Neural cell (in vitro differentiated cells): Measurements from ENCODE around the gene CDH4.

Experiments
- CTCF ChIP-seq: fragments of 450-650 bp; IDR thresholded peaks from 2 replicates; pipeline ENCODE4 v1.5.1; 2014; ENCODE audit warnings: antibody characterized with exemption, mild to moderate bottlenecking, moderate library complexity; ENCODE audit not compliant: poor library complexity, severe bottlenecking
- EP300 ChIP-seq: fragments of 450-650 bp; conservative IDR thresholded peaks from 2 replicates; pipeline ENCODE4 v1.6.1; 2014; ENCODE audit warnings: antibody characterized with exemption, mild to moderate bottlenecking, moderate library complexity; ENCODE audit not compliant: poor library complexity, severe bottlenecking
- EZH2 ChIP-seq: fragments of 200-600, 300-800 bp; shearing (Covaris generic), sonication (generic); IDR thresholded peaks from 2 replicates; pipeline ENCODE4 v1.6.1; 2014; ENCODE audit warnings: antibody characterized with exemption, low read length, borderline replicate concordance, mild to moderate bottlenecking; ENCODE audit not compliant: insufficient read depth, poor library complexity, severe bottlenecking
- MXI1 ChIP-seq: fragments of 450-650 bp; conservative IDR thresholded peaks from 2 replicates; pipeline ENCODE4 v1.6.1; 2014; ENCODE audit warnings: antibody characterized with exemption, mild to moderate bottlenecking; ENCODE audit not compliant: poor library complexity, severe bottlenecking
- POLR2AphosphoS5 ChIP-seq: IDR thresholded peaks from 2 replicates; pipeline ENCODE4 v1.6.1; 2012
- RAD21 ChIP-seq: fragments of 450-650 bp; conservative IDR thresholded peaks from 2 replicates; pipeline ENCODE4 v1.6.1; 2014; ENCODE audit warnings: antibody characterized with exemption, mild to moderate bottlenecking, moderate library complexity
- REST ChIP-seq: IDR thresholded peaks from 2 replicates; pipeline ENCODE4 v1.6.1; 2012; ENCODE audit warnings: borderline replicate concordance
- SMC3 ChIP-seq: fragments of 450-650 bp; conservative IDR thresholded peaks from 2 replicates; pipeline ENCODE4 v1.6.1; 2014; ENCODE audit warnings: antibody characterized with exemption, mild to moderate bottlenecking, moderate library complexity; ENCODE audit not compliant: poor library complexity
- TAF1 ChIP-seq: IDR thresholded peaks from 2 replicates; pipeline ENCODE4 v1.6.1; 2012; ENCODE audit warnings: low read depth

GRCh38 chr20:61805365-61805764 lies 553.3 kb downstream of the CDH4 start:
- no peak for TF ChIP-seq CTCF
- TF ChIP-seq POLR2AphosphoS5, result no peak
- no peak for TF ChIP-seq EZH2
- TF ChIP-seq REST, result no peak
- no peak for TF ChIP-seq TAF1
- TF ChIP-seq RAD21, result no peak
- no peak for TF ChIP-seq EP300
- no peak for TF ChIP-seq SMC3
- no peak for TF ChIP-seq MXI1
